Activated gamma-delta T cell treated with Interleukin-2 at 50 U/mL for 16 hours (primary cell): ENCODE data around the gene PTPN2.

Experiments
- DNase-seq: peaks from one replicate; pipeline ENCODE4 v3.0.0-alpha.2; 2020

The PTPN2 gene

GRCh38 chr18:12857215-12857905, 26.7 kb downstream of the PTPN2 start:
- no peak for DNase-seq

DNA sequence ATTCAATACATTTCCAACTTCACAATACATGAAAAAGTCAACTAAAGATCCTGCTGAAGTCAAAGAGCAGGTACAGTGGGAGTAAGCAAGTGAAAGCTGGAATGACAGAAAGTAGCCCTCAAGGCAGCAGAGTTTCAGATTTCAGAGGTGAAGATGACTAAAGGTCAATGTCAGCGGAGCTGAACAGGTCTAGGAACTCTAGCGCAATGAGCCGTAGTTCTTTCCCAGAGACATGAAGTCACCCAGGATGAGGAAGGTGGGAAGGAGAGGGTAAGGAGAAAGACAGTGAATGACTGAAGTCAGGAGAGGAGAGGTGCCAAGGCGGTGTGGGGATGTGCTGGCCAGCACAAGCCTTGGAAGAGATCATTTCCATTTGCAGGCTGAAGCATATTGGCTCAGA, 28.1 kb downstream of the PTPN2 start:
- no peak for DNase-seq

- no peak for DNase-seq
Observed at GRCh38 chr18:12852566-12853315, 31.3 kb downstream of the PTPN2 start.

DNA sequence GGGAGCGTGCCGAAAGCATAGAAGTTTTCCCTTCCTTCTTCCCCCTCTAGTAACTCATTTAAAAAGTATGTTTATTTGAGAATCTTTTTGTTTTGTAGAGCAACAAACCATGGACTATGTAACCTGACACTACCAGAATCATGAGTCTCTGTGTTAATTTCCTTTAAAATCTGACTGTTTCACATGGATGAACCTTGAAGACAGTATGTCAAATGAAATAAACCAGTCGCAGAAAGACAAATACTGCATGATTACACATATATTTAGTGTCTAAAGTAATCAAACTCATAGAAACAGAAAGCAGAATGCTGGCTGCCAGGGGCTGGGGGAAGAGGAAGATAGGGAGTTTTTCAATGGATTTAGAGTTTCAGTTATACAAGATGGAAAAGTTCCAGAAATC, 32.3 kb downstream of the PTPN2 start:
- DNase-seq: no peak

DNA sequence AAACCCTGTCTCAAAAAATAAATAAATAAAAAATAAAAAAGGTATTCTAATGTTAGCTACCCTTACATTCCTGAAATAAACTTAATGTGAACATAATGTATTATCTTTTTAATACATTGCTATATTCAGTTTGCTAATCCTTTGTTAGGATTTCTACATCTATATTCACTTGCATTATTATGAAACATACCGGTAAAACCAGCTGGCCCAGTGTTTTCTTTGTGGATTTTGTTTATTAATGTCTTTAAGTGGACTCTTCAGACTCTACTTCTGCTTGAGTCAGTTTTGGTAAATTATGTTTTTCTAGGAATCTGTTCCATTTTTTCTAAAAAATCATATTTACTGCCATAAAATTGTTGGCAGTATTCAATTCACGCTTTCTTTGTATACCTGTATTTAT, 34.5 kb downstream of the PTPN2 start:
- DNase-seq: no peak

GRCh38 chr18:12848405-12848804, 35.6 kb downstream of the PTPN2 start:
- no peak for DNase-seq

DNA sequence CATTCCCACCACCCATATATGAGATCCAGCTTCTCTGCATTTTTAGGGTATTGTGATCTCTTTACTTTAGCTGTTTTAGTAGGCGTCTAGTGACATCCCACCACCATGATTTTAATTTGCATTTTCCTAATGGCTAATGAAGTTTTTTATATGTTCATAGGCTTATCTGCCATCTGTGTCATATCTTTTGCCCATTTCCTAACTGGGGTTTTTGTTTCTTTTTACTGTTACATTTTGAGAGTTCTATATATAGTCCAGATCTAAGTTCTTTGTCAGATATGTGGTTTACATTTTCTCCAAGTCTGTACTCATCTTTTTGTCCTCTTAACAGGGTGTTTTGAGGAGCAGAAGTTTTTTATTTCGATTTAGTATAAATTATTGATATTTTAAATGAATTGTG, 39.6 kb downstream of the PTPN2 start:
- DNase-seq: no peak

DNA sequence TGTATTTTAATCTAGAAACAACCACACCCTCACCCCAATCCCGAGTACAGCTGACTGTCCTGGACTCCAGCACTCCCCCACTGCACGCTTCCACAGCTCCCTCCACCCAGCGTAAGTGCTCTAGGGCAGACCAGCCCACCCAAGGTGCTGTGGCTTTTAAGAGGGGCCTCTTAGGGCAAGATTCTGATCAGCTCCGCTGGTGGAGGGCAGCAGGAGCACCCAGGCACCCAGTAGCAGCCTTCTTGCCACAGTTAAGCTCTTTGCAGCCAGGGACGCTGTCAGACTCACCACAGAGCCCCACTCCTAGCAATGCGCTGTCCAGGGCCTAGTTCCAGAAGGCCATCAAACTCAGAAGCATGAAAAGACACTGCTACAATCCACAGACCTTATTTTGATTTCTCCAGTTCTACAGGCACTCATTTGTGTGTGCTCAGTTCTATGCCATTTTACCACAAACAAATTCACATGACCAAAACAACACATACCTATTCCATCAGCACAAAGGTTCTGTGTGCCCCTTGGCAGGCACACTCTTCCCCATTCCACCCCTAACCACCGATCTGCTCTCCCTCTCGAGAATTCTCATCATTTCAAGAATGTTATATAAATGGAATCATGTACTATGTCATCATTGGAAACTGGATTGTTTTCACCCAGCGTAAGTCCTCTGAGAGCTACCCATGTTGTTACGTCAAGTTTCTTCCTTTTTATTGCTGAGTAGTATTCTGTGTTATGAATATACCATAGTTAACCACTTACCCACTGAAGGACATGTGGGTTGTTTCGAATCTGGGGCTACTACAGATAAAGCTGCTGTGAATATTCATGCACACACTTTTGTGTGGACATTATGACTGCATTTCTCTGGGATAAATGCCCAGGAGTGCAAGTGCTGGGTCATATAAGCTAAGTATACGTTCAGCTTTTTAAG, 40.4 kb downstream of the PTPN2 start:
- DNase-seq: no peak

- no peak for DNase-seq
Observed at GRCh38 chr18:12842459-12843380, 41.3 kb downstream of the PTPN2 start.

GRCh38 chr18:12841070-12841469, 43.0 kb downstream of the PTPN2 start:
- DNase-seq: no peak

GRCh38 chr18:12840382-12840781, 43.7 kb downstream of the PTPN2 start:
- no peak for DNase-seq

GRCh38 chr18:12839526-12840196, 44.4 kb downstream of the PTPN2 start:
- DNase-seq: peak; percentile 22

DNA sequence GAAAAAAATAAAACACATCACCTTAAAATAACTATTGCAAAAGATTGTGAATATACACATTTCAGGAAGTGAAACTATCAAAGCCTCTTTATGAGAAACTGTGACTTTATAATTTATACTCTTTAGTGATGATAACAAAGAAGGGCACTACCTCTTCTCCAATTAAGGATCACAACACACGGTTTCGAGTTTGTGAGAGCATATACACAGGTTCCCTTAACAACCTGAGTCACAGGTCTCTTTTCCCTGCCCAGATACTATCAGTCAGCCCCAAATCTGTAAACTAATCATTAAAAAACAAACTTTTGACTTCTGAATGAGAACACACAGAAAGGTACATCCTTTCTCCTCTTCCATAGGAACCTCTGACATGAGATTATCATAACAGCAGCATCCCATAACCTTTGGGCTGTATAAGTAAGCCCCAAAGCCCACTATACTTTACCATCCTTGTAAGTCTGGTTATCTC, 44.9 kb downstream of the PTPN2 start:
- DNase-seq: no peak

DNA sequence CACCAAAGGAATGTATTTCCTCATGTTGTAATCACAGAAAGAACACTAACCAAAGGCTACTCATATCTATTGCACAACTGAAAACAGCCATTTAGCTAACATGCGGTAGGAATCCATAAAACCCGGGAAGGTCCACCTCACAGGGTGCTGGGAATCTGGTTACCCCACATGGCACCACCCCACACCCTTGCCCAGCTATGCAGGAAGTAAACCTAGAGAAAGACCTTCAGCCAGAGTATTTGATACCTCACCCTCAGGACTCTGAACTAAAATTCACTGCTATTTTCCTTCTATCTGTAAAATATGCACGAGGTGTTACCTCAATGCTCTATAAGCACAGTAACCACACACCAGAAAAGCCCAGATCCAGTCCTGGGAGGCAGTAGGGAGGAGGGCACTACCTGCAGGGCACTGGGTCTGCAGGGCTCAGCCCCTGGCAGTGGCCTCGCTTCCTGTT, 45.8 kb downstream of the PTPN2 start:
- DNase-seq: no peak

DNA sequence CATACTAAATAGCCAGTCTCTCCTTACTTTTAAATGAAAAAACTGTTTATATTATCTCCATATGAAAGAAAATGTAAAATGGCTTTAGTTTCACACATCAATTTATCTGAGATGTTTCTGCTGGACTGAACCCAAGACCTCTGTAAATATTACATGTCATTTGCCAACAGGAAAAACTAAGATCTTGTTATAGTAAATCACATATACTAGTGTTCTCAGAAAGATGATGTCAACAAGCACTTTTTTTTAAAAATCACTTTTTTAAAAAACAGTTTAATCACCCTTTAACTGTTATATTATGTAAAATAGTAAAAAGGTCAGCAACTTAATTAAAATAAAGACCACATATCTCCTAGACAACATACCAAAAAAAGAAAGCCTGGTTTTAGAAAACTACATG, 46.3 kb downstream of the PTPN2 start:
- DNase-seq: no peak

DNA sequence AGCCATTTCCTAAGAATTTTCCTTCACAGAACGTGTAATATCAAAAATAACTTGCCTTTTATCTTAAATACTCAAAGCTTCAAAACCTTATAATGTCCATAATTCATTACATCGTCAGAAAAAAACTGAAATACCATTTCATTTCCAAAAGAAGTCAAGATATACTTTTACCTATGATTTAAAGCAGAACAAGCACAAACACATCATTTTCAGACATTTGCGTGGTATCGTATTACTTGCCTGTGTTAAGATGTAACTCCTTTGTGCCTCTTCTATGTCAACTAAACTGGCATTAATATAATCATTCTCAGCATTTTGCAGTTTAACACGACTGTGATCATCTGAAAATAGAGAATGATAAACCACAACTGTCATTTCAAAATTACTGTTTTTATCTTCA, 47.5 kb downstream of the PTPN2 start:
- no peak for DNase-seq

- no peak for DNase-seq
Observed at GRCh38 chr18:12828116-12829051, 55.7 kb downstream of the PTPN2 start.

DNA sequence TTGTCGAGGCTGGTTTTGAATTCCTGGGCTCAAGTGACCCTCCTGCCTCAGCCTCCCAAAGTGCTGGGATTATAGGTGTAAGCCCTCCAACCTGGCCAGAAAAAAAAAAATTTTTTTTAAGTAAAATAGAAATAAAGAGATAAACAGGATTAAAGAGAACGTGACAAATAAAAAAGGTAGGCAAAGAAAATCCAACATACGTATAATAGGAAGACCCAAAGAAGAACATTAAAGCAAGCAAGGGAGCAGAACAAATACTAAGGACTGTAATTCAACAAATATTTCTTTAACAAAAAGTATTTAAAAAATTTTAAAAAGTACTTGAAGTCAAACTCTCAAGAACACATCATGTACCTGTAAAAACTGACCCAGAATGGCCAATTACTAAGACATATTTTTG, 56.4 kb downstream of the PTPN2 start:
- no peak for DNase-seq

- DNase-seq: no peak
Observed at GRCh38 chr18:12825230-12825629, 58.8 kb downstream of the PTPN2 start.

GRCh38 chr18:12823892-12824291, 60.1 kb downstream of the PTPN2 start:
- DNase-seq: no peak
